SIG-M5 treated with dmso at 0.1 percent for 504 hours (cell line): ENCODE data around the gene JPH2.

Experiments
- DNase-seq: peaks from one replicate; lab custom pipeline; 2025; ENCODE audit not compliant: unreplicated experiment; lab: John Stamatoyannopoulos, UW

JPH2 gene

DNA sequence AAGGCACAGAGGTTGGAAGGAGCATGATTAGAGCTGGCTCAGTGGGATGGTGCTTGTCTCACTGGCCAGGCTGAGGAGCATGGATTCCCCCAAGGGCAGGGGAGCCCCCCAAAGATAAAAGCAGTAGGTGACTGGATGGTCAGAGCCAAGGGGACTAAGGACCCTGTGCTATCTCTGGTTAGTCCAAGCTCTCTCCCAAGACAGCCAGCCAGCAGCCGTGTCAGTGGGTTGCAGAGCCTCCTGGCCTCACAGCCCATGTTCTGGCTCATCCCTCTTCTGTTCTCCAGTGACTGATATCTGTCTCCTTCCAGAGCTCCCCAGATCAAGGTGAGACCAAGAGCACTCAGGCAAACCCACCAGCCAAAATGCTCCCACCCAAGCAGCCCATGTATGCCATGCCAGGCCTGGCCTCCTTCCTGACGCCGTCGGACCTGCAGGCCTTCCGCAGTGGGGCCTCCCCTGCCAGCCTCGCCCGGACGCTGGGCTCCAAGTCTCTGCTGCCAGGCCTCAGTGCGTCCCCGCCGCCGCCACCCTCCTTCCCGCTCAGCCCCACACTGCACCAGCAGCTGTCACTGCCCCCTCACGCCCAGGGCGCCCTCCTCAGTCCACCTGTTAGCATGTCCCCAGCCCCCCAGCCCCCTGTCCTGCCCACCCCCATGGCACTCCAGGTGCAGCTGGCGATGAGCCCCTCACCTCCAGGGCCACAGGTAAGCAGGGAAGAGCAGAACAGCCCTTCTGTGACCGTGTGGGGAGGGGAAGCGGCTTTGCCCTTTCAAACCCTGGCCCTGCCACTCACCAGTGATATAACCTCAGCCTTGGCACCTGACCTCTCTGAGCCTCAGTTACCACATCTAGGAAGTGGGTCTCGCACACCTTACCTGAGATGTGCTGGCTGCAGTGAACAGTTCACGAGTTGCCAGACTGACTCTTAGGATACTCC is 121.3 kb downstream of the JPH2 start:
- DNase-seq: no peak

DNA sequence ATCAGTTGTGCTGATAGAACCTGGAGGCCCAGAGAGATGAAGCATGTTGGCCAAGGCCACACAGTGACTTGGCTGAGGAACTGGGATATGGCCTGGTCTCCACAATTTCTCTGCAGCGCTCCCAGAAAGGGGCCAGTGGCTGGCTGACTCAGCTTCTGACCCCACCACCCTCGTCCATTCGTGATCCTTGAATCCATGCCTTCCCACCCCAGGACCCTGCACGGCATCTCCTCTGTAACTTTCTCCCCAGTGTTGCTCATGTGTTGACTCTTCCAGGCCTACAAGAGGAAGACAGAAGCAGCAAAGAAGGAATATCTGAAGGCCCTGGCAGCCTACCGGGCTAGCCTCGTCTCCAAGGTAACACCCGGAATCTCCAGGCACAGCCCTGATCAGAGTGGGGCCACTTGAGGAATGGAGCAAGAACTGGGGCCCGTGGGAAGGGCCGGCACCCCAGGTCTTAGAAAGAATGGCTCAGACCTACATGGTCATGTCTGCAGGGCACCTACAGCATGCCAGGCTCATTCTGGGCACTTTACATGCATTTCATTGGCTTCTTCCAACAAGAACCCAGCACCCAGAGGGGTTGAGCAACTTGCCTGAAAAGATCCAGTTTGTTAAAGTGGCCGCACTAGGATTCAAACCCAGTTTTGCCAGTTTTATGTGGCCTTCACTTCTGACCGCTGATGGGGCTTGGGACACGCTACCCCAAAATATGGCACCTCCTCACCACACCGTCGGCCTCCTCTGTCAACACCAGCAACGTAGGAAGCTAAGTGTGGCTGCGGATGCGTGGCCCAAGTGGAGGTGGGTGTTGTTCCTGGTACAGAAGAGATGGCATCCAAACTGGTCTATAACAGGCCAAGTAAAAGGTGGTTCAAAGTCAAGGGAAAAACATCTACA is 122.2 kb downstream of the JPH2 start:
- no peak for DNase-seq
